H9 (cell line): Measurements from ENCODE around the gene PHACTR4. TPM values are rescaled to one million over a fixed set of nuclear protein-coding genes. Genes with fewer than 3 reads are reported as not detected.

ENCODE experiments used
- DNase-seq: peaks from one replicate; pipeline ENCODE4 v3.0.0-alpha.2; 2017
- H2AFZ ChIP-seq: one replicate; pipeline ENCODE4 v1.6.1; 2013; ENCODE audit warnings: mild to moderate bottlenecking, low read length, control low read depth, moderate library complexity
- H2AK5ac ChIP-seq: 2 replicates; pipeline ENCODE4 v1.6.1; 2013; ENCODE audit warnings: low read length, control low read depth, mixed read lengths; ENCODE audit not compliant: insufficient read length
- H2BK120ac ChIP-seq: one replicate; pipeline ENCODE4 v1.6.1; 2013; ENCODE audit warnings: low read depth, mild to moderate bottlenecking, low read length, control low read depth, inconsistent platforms; ENCODE audit not compliant: poor library complexity, severe bottlenecking
- H2BK12ac ChIP-seq: 2 replicates; pipeline ENCODE4 v1.6.1; 2013; ENCODE audit warnings: low read length, control low read depth, mixed read lengths, low read depth; ENCODE audit not compliant: insufficient read length
- H2BK15ac ChIP-seq: 2 replicates; pipeline ENCODE4 v1.6.1; 2013; ENCODE audit warnings: low read depth, low read length, control low read depth
- H2BK20ac ChIP-seq: one replicate; pipeline ENCODE4 v1.6.1; 2013; ENCODE audit warnings: low read depth, mild to moderate bottlenecking, low read length, control low read depth, inconsistent platforms; ENCODE audit not compliant: poor library complexity, severe bottlenecking
- H2BK5ac ChIP-seq: 2 replicates; pipeline ENCODE4 v1.6.1; 2013; ENCODE audit warnings: low read length, control low read depth, mixed read lengths; ENCODE audit not compliant: insufficient read length
- H3K14ac ChIP-seq: 2 replicates; pipeline ENCODE4 v1.6.1; 2013; ENCODE audit warnings: low read length, control low read depth; ENCODE audit not compliant: insufficient read depth
- H3K18ac ChIP-seq: 2 replicates; pipeline ENCODE4 v1.6.1; 2013; ENCODE audit warnings: low read depth, mild to moderate bottlenecking, mixed read lengths, low read length, control low read depth; ENCODE audit not compliant: insufficient read length
- H3K23ac ChIP-seq: 2 replicates; pipeline ENCODE4 v1.6.1; 2013; ENCODE audit warnings: low read length, control low read depth, mixed read lengths, low read depth; ENCODE audit not compliant: insufficient read length
- H3K23me2 ChIP-seq: 2 replicates; pipeline ENCODE4 v1.6.1; 2013; ENCODE audit warnings: low read depth, mild to moderate bottlenecking, mixed read lengths, low read length, control low read depth; ENCODE audit not compliant: insufficient read length, poor library complexity, severe bottlenecking
- H3K27ac ChIP-seq: 2 replicates; pipeline ENCODE4 v1.5.1; 2013; ENCODE audit warnings: low read length, control low read depth, mixed read lengths, low read depth; ENCODE audit not compliant: insufficient read length
- H3K27me3 ChIP-seq: 2 replicates; pipeline ENCODE4 v1.6.1; 2013; ENCODE audit warnings: low read length, control low read depth, inconsistent platforms; ENCODE audit not compliant: insufficient read depth
- H3K4ac ChIP-seq: 2 replicates; pipeline ENCODE4 v1.6.1; 2013; ENCODE audit warnings: low read depth, mild to moderate bottlenecking, control low read depth, inconsistent platforms, low read length, moderate library complexity
- H3K4me1 ChIP-seq: 2 replicates; pipeline ENCODE4 v1.6.1; 2013; ENCODE audit warnings: low read length, control low read depth, inconsistent platforms; ENCODE audit not compliant: insufficient read depth
- H3K4me2 ChIP-seq: 2 replicates; pipeline ENCODE4 v1.6.1; 2013; ENCODE audit warnings: low read length, control low read depth, mixed read lengths; ENCODE audit not compliant: insufficient read length, insufficient read depth
- H3K56ac ChIP-seq: 2 replicates; pipeline ENCODE4 v1.6.1; 2013; ENCODE audit warnings: low read depth, mild to moderate bottlenecking, mixed read lengths, low read length, control low read depth; ENCODE audit not compliant: insufficient read length
- H3K79me1 ChIP-seq: 2 replicates; pipeline ENCODE4 v1.6.1; 2013; ENCODE audit warnings: low read depth, mild to moderate bottlenecking, moderate library complexity, low read length, control low read depth, inconsistent platforms; ENCODE audit not compliant: insufficient read depth, poor library complexity, severe bottlenecking
- H3K79me2 ChIP-seq: 2 replicates; pipeline ENCODE4 v1.6.1; 2013; ENCODE audit warnings: low read length, control low read depth, inconsistent platforms; ENCODE audit not compliant: insufficient read depth
- H3K9ac ChIP-seq: 2 replicates; pipeline ENCODE4 v1.6.1; 2013; ENCODE audit warnings: low read length, control low read depth, mixed read lengths; ENCODE audit not compliant: insufficient read length; ENCODE audit errors: extremely low read depth
- H3K9me3 ChIP-seq: one replicate; pipeline ENCODE4 v1.6.1; 2013; ENCODE audit warnings: low read depth, low read length, inconsistent platforms; ENCODE audit not compliant: control insufficient read depth
- H3T11ph ChIP-seq: one replicate; pipeline ENCODE4 v1.6.1; 2013; ENCODE audit warnings: mild to moderate bottlenecking, low read length, control low read depth, inconsistent platforms
- H4K20me1 ChIP-seq: one replicate; pipeline ENCODE4 v1.6.1; 2013; ENCODE audit not compliant: control insufficient read depth, insufficient read length, insufficient read depth
- H4K5ac ChIP-seq: 2 replicates; pipeline ENCODE4 v1.6.1; 2013; ENCODE audit warnings: low read depth, mild to moderate bottlenecking, mixed read lengths, low read length, control low read depth; ENCODE audit not compliant: insufficient read length
- H4K8ac ChIP-seq: replicated peaks from 2 replicates; pipeline ENCODE4 v1.6.1; 2013; ENCODE audit warnings: low read length, control low read depth, mixed read lengths, low read depth; ENCODE audit not compliant: insufficient read length
- H4K91ac ChIP-seq: 2 replicates; pipeline ENCODE4 v1.6.1; 2013; ENCODE audit warnings: low read depth, mild to moderate bottlenecking, moderate library complexity, mixed read lengths, low read length, control low read depth; ENCODE audit not compliant: insufficient read length
- H3K27ac Mint-ChIP-seq, 3 experiments: 2 replicates in 2 of 3; 3 replicates in 1 of 3; pipeline ENCODE4 v1.8.0; 2020 to 2021; ENCODE audit warnings: mixed read lengths in 3 of 3, mild to moderate bottlenecking in 1 of 3, moderate library complexity in 1 of 3
- H3K27me3 Mint-ChIP-seq: 2 replicates; pipeline ENCODE4 v1.8.0; 2021; ENCODE audit warnings: low read depth, mild to moderate bottlenecking, moderate library complexity, mixed read lengths
- H3K36me3 Mint-ChIP-seq, 3 experiments: 2 replicates in 2 of 3; 3 replicates in 1 of 3; pipeline ENCODE4 v1.8.0; 2020 to 2021; ENCODE audit warnings: low read depth in 3 of 3, mixed read lengths in 3 of 3; ENCODE audit not compliant: insufficient read depth in 1 of 3
- H3K4me1 Mint-ChIP-seq, 2 experiments: 2 replicates each; pipeline ENCODE4 v1.8.0; 2020; ENCODE audit warnings: mixed read lengths in 2 of 2
- H3K4me3 Mint-ChIP-seq, 2 experiments: 2 replicates in 1 of 2; 3 replicates in 1 of 2; pipeline ENCODE4 v1.8.0; 2020 to 2021; ENCODE audit warnings: mild to moderate bottlenecking in 2 of 2, mixed read lengths in 2 of 2, moderate library complexity in 1 of 2
- H3K9me3 Mint-ChIP-seq, 2 experiments: 2 replicates in 1 of 2; 3 replicates in 1 of 2; pipeline ENCODE4 v1.8.0; 2020; ENCODE audit warnings: mild to moderate bottlenecking in 2 of 2, mixed read lengths in 2 of 2, moderate library complexity in 1 of 2
- WGBS: extraction: QIAGEN DNeasy Blood & Tissue Kit; methylation state at CpG from one replicate; pipeline ENCODE4 v1.1.7; 2013; ENCODE audit warnings: missing lambda C conversion rate, low lambda C conversion rate, mixed read lengths; ENCODE audit not compliant: insufficient read length; ENCODE audit errors: extremely low coverage; 5-methylcytosine and 5-hydroxymethylcytosine counted together
- total RNA-seq: library from RNA; stranded (reverse); gene quantifications from 2 replicates; pipeline ENCODE4 v1.2.1, GENCODE V29; 2021
- TF ChIP-seq, protein P1 (sequence below): fragments of 200-600 bp; sonication (generic); conservative IDR thresholded peaks from 3 replicates; pipeline ENCODE4 v1.8.0; 2021; ENCODE audit warnings: antibody characterized with exemption, mild to moderate bottlenecking

The PHACTR4 gene
- total RNA-seq, 1 experiment from 2014 or later = 54.0 TPM

DNA sequence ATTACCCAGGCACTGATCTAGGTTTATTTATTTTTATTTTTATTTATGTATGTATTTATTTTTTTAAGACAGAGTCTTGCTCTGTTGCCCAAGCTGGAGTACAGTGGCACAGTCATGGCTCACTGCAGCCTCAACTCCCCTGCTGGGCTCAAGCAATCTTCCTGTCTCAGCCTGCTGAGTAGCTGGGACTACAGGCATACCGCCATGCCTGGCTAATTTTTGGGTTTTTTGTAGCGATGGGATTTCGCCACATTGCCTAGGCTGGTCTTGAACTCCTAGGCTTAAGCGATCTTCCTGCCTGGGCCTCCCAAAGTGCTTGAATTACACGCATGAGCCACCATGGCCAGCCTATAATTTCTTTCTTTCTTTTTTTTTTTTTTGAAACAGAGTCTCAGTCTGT is 9.4 kb downstream of the PHACTR4 start:
- Mint-ChIP-seq H3K4me1 (peaks cover 7 to 11% of the 10 kb centered on the region in 2 experiments; a peak in 2 of 4 replicates), H3K27me3 (no peaks in the 10 kb centered on the region)
- WGBS = no CpG with 5 or more reads among the region's 5 CpGs

More for the DNA sequence above, 9.4 kb downstream of the PHACTR4 start:
- Histone ChIP-seq H4K5ac (no peak overlapping the region), H3K4me1 (no peaks in the 10 kb centered on the region), H4K20me1 (no peaks in the 10 kb centered on the region), H2BK120ac (no peak overlapping the region), H3K23me2 (no peaks in the 10 kb centered on the region), H2BK20ac (no peak overlapping the region), H4K91ac (no peak overlapping the region), H2BK12ac (no peak overlapping the region), H2AK5ac (no peak overlapping the region), H3K9ac (no peak overlapping the region), H3K9me3 (no peaks in the 10 kb centered on the region), H3K23ac (no peak overlapping the region), H2BK5ac (no peak overlapping the region), H3K27ac (no peak overlapping the region), H2BK15ac (no peak overlapping the region), H3K18ac (no peak overlapping the region), H3K56ac (no peak overlapping the region), H3K79me1 (no peaks in the 10 kb centered on the region), H3K4ac (no peak overlapping the region), H3K14ac (no peak overlapping the region), H3K79me2 (peaks cover 28% of the 10 kb centered on the region; the same call in 1 of the 2 replicates), H4K8ac (no peak overlapping the region), H3T11ph (no peak overlapping the region), H3K4me2 (no peak overlapping the region), H3K27me3 (no peaks in the 10 kb centered on the region), H2AFZ (no peak overlapping the region)
- TF ChIP-seq, protein P1, sequence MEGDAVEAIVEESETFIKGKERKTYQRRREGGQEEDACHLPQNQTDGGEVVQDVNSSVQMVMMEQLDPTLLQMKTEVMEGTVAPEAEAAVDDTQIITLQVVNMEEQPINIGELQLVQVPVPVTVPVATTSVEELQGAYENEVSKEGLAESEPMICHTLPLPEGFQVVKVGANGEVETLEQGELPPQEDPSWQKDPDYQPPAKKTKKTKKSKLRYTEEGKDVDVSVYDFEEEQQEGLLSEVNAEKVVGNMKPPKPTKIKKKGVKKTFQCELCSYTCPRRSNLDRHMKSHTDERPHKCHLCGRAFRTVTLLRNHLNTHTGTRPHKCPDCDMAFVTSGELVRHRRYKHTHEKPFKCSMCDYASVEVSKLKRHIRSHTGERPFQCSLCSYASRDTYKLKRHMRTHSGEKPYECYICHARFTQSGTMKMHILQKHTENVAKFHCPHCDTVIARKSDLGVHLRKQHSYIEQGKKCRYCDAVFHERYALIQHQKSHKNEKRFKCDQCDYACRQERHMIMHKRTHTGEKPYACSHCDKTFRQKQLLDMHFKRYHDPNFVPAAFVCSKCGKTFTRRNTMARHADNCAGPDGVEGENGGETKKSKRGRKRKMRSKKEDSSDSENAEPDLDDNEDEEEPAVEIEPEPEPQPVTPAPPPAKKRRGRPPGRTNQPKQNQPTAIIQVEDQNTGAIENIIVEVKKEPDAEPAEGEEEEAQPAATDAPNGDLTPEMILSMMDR = no peak
- H3K36me3 Mint-ChIP-seq = peaks cover 12 to 27% (median 24%) of the 10 kb centered on the region in 3 experiments
- no peak for DNase-seq
- no peak overlapping the region for H3K4me3 Mint-ChIP-seq
- H3K9me3 Mint-ChIP-seq = no peaks in the 10 kb centered on the region
- no peak overlapping the region for H3K27ac Mint-ChIP-seq
